Mesenchymal stem cell (in vitro differentiated cells and primary cell): ENCODE measurements around the gene HSPA12A.
"Not testable (repeated sequence)": the region's sequence is repeated elsewhere in the genome, so short reads cannot be mapped to it uniquely, and the experiment has no call there.

Experiments
- DNase-seq: peaks from one replicate; pipeline ENCODE4 v3.0.0-alpha.2; 2013
- H2AFZ ChIP-seq: one replicate; pipeline ENCODE4 v1.6.1; 2013; ENCODE audit warnings: low read depth, mild to moderate bottlenecking, control low read depth, inconsistent platforms, low read length, moderate library complexity
- H2AK5ac ChIP-seq: 2 replicates; pipeline ENCODE4 v1.6.1; 2013; ENCODE audit warnings: low read length, moderate library complexity, mild to moderate bottlenecking, inconsistent platforms; ENCODE audit not compliant: severe bottlenecking
- H2BK120ac ChIP-seq: one replicate; pipeline ENCODE4 v1.6.1; 2013; ENCODE audit warnings: low read depth, mild to moderate bottlenecking, inconsistent platforms, low read length, moderate library complexity
- H2BK12ac ChIP-seq, 2 experiments: one replicate each; pipeline ENCODE4 v1.6.1; 2013; ENCODE audit warnings: inconsistent platforms in 2 of 2, low read length in 2 of 2, mild to moderate bottlenecking in 2 of 2, moderate library complexity in 2 of 2, control low read depth in 1 of 2
- H2BK15ac ChIP-seq: one replicate; pipeline ENCODE4 v1.6.1; 2013; ENCODE audit warnings: mild to moderate bottlenecking, low read depth, inconsistent platforms; ENCODE audit not compliant: poor library complexity, severe bottlenecking
- H2BK5ac ChIP-seq: 2 replicates; pipeline ENCODE4 v1.6.1; 2013; ENCODE audit warnings: low read depth, mild to moderate bottlenecking, low read length, control low read depth, inconsistent platforms; ENCODE audit not compliant: poor library complexity, severe bottlenecking
- H3K14ac ChIP-seq, 2 experiments: one replicate each; pipeline ENCODE4 v1.6.1; 2013; ENCODE audit warnings: inconsistent platforms in 2 of 2, low read length in 2 of 2, control low read depth in 1 of 2, mild to moderate bottlenecking in 1 of 2, moderate library complexity in 1 of 2
- H3K18ac ChIP-seq, 2 experiments: one replicate each; pipeline ENCODE4 v1.6.1; 2013; ENCODE audit warnings: inconsistent platforms in 2 of 2, low read length in 2 of 2, control low read depth in 1 of 2, low read depth in 1 of 2, mild to moderate bottlenecking in 1 of 2
- H3K23ac ChIP-seq, 2 experiments: one replicate each; pipeline ENCODE4 v1.6.1; 2013; ENCODE audit warnings: inconsistent platforms in 2 of 2, low read length in 2 of 2, mild to moderate bottlenecking in 2 of 2, moderate library complexity in 2 of 2, control low read depth in 1 of 2
- H3K27ac ChIP-seq: 2 replicates; pipeline ENCODE4 v1.5.1; 2013; ENCODE audit warnings: mild to moderate bottlenecking, moderate library complexity, low read length, control low read depth, inconsistent platforms; ENCODE audit not compliant: poor library complexity, severe bottlenecking
- H3K27me3 ChIP-seq, 2 experiments: 2 replicates each; pipeline versions ENCODE4 v1.6.1 to v1.7.0; 2013; ENCODE audit warnings: low read length in 2 of 2, mild to moderate bottlenecking in 2 of 2, moderate library complexity in 2 of 2, control low read depth in 1 of 2, inconsistent platforms in 1 of 2; ENCODE audit not compliant: control insufficient read depth in 1 of 2, insufficient read depth in 1 of 2
- H3K36me3 ChIP-seq, 2 experiments: 2 replicates each; pipeline versions ENCODE4 v1.6.1 to v1.7.0; 2013; ENCODE audit warnings: low read length in 2 of 2, control low read depth in 1 of 2, inconsistent platforms in 1 of 2, low read depth in 1 of 2, mild to moderate bottlenecking in 1 of 2; ENCODE audit not compliant: insufficient read depth in 2 of 2, control insufficient read depth in 1 of 2
- H3K4ac ChIP-seq, 2 experiments: one replicate each; pipeline ENCODE4 v1.6.1; 2013; ENCODE audit warnings: inconsistent platforms in 2 of 2, low read length in 2 of 2, mild to moderate bottlenecking in 2 of 2, moderate library complexity in 2 of 2, control low read depth in 1 of 2, low read depth in 1 of 2
- H3K4me1 ChIP-seq: 2 replicates; pipeline ENCODE4 v1.6.1; 2013; ENCODE audit warnings: low read depth, low read length, control low read depth; ENCODE audit not compliant: control insufficient read depth, insufficient read depth
- H3K4me2 ChIP-seq: 2 replicates; pipeline ENCODE4 v1.6.1; 2013; ENCODE audit warnings: low read length, mild to moderate bottlenecking, inconsistent platforms; ENCODE audit not compliant: poor library complexity, severe bottlenecking
- H3K4me3 ChIP-seq, 2 experiments: 2 replicates each; pipeline versions ENCODE4 v1.5.1 to v1.7.0; 2013; ENCODE audit warnings: low read length in 2 of 2, mild to moderate bottlenecking in 2 of 2, control low read depth in 1 of 2, low read depth in 1 of 2; ENCODE audit not compliant: insufficient read depth in 1 of 2
- H3K79me1 ChIP-seq: replicated peaks from 2 replicates; pipeline ENCODE4 v1.6.1; 2013; ENCODE audit warnings: mild to moderate bottlenecking, control low read depth, low read length, inconsistent platforms; ENCODE audit not compliant: poor library complexity, severe bottlenecking
- H3K9ac ChIP-seq: 2 replicates; pipeline ENCODE4 v1.7.0; 2013; ENCODE audit warnings: mild to moderate bottlenecking, low read length, moderate library complexity
- H3K9me3 ChIP-seq: 2 replicates; pipeline ENCODE4 v1.7.0; 2013; ENCODE audit warnings: mild to moderate bottlenecking, low read length; ENCODE audit not compliant: control insufficient read depth
- H4K8ac ChIP-seq: one replicate; pipeline ENCODE4 v1.6.1; 2013; ENCODE audit warnings: inconsistent platforms, mild to moderate bottlenecking, low read length, moderate library complexity
- H4K91ac ChIP-seq: one replicate; pipeline ENCODE4 v1.6.1; 2013; ENCODE audit warnings: mild to moderate bottlenecking, low read length, inconsistent platforms
- WGBS: methylation state at CpG from one replicate; pipeline ENCODE4 v1.1.7; 2013; ENCODE audit warnings: mixed read lengths; 5-methylcytosine and 5-hydroxymethylcytosine counted together

Gene HSPA12A

GRCh38 chr10:116712989-116713543 is 29.3 kb downstream of the HSPA12A start:
- Histone ChIP-seq H2BK12ac (no peak overlapping the region), H3K36me3 (peaks cover 0 to 19% of the 10 kb centered on the region in 2 experiments), H3K9me3 (no peaks in the 10 kb centered on the region), H3K79me1 (peaks cover 19% of the 10 kb centered on the region), H3K23ac (no peak overlapping the region), H3K27me3 (no peaks in the 10 kb centered on the region), H3K4ac (no peak overlapping the region), H4K8ac (no peak overlapping the region), H2BK5ac (no peak overlapping the region), H2AFZ (no peak overlapping the region), H3K4me3 (no peak overlapping the region), H3K4me2 (no peak overlapping the region), H2AK5ac (no peak overlapping the region), H2BK15ac (no peak overlapping the region), H4K91ac (no peak overlapping the region), H3K9ac (no peak overlapping the region), H3K18ac (no peak overlapping the region), H2BK120ac (no peak overlapping the region), H3K14ac (no peak overlapping the region), H3K4me1 (peaks cover 25% of the 10 kb centered on the region), H3K27ac (no peak overlapping the region)
- DNase-seq = no peak
- WGBS = 82% methylated on average over 2 of the region's 2 CpGs

- H4K8ac ChIP-seq = no peak overlapping the region
- no peak overlapping the region for H2BK12ac ChIP-seq
- no peak overlapping the region for H3K4me3 ChIP-seq
- no peak overlapping the region for H3K23ac ChIP-seq
- H3K18ac ChIP-seq = no peak overlapping the region
- H2AFZ ChIP-seq = no peak overlapping the region
- H3K9me3 ChIP-seq = no peaks in the 10 kb centered on the region
- peaks cover 19% of the 10 kb centered on the region for H3K79me1 ChIP-seq
- 93% methylated on average over 2 of the region's 3 CpGs for WGBS
- no peak overlapping the region for H4K91ac ChIP-seq
- H3K9ac ChIP-seq = no peak overlapping the region
- no peak overlapping the region for H3K4me2 ChIP-seq
- peaks cover 0 to 22% of the 10 kb centered on the region in 2 experiments for H3K36me3 ChIP-seq
- H2BK15ac ChIP-seq = no peak overlapping the region
- H3K27me3 ChIP-seq = no peaks in the 10 kb centered on the region
- H2AK5ac ChIP-seq = no peak overlapping the region
- H3K14ac ChIP-seq = no peak overlapping the region
- no peak overlapping the region for H2BK5ac ChIP-seq
- H3K27ac ChIP-seq = no peak overlapping the region
- no peak for DNase-seq
- H3K4me1 ChIP-seq = peaks cover 29% of the 10 kb centered on the region
- no peak overlapping the region for H3K4ac ChIP-seq
- H2BK120ac ChIP-seq = no peak overlapping the region
Measured at GRCh38 chr10:116712519-116712918, 29.8 kb downstream of the HSPA12A start.

- Histone ChIP-seq H3K79me1 (peaks cover 22% of the 10 kb centered on the region), H3K36me3 (peaks cover 0 to 25% of the 10 kb centered on the region in 2 experiments), H3K4me1 (peaks cover 34% of the 10 kb centered on the region)
- not testable (repeated sequence) for H3K18ac ChIP-seq, H2AFZ ChIP-seq, H3K23ac ChIP-seq, H2AK5ac ChIP-seq, H3K14ac ChIP-seq, H3K27me3 ChIP-seq, H3K4me3 ChIP-seq, H2BK12ac ChIP-seq, H3K9ac ChIP-seq, H2BK15ac ChIP-seq, H2BK120ac ChIP-seq, H3K27ac ChIP-seq, H3K9me3 ChIP-seq, DNase-seq, H3K4ac ChIP-seq, H4K91ac ChIP-seq, H3K4me2 ChIP-seq, H4K8ac ChIP-seq, H2BK5ac ChIP-seq
- 96% methylated on average over 6 of the region's 10 CpGs for WGBS
Measured at GRCh38 chr10:116711803-116712202, 30.6 kb downstream of the HSPA12A start.

- Histone ChIP-seq H3K4me2 (no peak overlapping the region), H3K14ac (no peak overlapping the region), H3K27ac (no peak overlapping the region), H2AFZ (no peak overlapping the region), H3K4me3 (no peak overlapping the region), H2BK120ac (no peak overlapping the region), H3K4me1 (peaks cover 37% of the 10 kb centered on the region), H3K79me1 (peaks cover 32% of the 10 kb centered on the region), H2BK5ac (no peak overlapping the region), H4K91ac (no peak overlapping the region), H4K8ac (no peak overlapping the region), H3K23ac (no peak overlapping the region), H3K4ac (no peak overlapping the region), H2AK5ac (no peak overlapping the region), H3K9ac (no peak overlapping the region), H3K27me3 (no peaks in the 10 kb centered on the region), H3K9me3 (no peaks in the 10 kb centered on the region), H2BK12ac (no peak overlapping the region), H2BK15ac (no peak overlapping the region), H3K18ac (no peak overlapping the region), H3K36me3 (peaks cover 0 to 30% of the 10 kb centered on the region in 2 experiments)
- no peak for DNase-seq
- WGBS = 88% methylated on average over 4 of the region's 4 CpGs
Measured at GRCh38 chr10:116710076-116710475, 32.3 kb downstream of the HSPA12A start.
